C1 segment of cervical spinal cord (tissue), 14 donors: Measurements from ENCODE around the gene STX8.
A peak's percentile ranks its signal among the peaks of the same experiment; 100 is the strongest.
"Not testable (repeated sequence)": the region's sequence is repeated elsewhere in the genome, so short reads cannot be mapped to it uniquely, and the experiment has no call there.

Experiments
- DNase-seq, 14 donors: peaks; one replicate each; lab custom pipeline; 2025; lab: John Stamatoyannopoulos, UW

STX8 gene

DNA sequence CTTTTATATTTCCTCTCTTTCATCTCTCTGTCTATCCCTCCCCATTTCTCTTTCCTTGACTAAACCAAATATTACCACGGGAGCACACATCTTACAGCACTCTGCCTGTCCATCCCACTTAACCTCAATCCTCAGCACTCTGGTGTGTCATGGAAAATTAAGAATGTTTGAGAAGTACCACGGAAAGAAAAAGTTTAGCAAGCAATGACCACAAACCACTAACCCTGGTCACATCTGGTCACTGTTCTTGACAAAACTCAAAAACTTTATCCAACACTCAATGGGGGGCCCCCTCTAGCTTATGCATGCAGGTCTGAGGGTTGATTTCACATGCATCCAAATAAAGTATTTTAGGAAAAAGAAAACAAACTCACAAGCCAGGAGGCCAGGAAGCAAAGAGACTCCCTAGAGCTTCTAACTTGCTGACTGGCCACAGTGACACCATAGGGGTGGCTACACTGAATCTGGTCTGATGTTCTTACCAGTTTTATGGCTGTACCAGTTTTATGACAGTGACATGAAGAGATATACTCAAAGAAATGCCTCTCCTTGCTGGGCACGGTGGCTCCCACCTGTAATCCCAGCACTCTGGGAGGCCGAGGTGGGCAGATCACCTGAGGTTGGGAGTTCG lies 229.2 kb downstream of the STX8 start:
- DNase-seq = no peak

- peak in 1 of 14 donors; percentile 0 for DNase-seq
Observed at GRCh38 chr17:9343516-9343915, 232.1 kb downstream of the STX8 start.

DNA sequence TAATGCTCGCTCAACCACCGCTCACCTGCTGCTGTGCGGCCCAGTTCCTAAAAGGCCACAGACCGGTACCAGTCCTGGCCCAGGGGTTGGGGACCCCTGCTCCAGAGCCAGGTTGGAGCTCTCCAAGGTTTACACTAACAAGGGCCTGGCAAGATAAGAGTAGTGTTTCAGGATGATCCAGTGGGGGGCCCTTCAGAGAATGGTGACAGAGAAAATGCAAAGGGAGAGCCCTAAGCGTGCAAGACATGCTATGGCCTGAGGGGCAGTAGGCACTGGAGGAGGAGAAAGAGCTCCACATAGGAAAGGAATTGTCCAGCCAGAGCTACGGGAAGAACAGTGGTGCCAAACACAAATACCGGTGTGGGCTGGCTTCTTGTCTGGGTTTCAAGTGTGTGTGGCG lies 233.4 kb downstream of the STX8 start:
- no peak for DNase-seq

- no peak for DNase-seq
Observed at GRCh38 chr17:9339958-9340357, 235.7 kb downstream of the STX8 start.

DNA sequence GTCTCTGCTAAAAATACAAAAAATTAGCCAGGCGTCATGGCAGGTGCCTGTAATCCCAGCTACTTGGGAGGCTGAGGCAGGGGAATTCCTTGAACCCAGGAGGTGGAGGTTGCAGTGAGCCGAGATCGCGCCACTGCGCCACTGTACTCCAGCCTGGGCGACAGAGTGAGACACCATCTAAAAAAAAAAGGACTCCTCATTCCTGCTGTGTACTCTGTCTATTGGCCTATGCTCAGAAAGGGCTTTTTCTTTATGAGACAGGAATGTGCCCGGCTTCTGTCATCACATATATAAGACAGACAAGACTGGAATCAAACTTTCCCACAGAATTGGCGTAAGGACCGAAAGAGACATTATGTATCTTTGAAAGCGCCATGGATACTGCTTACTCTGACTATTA lies 236.1 kb downstream of the STX8 start:
- DNase-seq = not testable (repeated sequence)

DNA sequence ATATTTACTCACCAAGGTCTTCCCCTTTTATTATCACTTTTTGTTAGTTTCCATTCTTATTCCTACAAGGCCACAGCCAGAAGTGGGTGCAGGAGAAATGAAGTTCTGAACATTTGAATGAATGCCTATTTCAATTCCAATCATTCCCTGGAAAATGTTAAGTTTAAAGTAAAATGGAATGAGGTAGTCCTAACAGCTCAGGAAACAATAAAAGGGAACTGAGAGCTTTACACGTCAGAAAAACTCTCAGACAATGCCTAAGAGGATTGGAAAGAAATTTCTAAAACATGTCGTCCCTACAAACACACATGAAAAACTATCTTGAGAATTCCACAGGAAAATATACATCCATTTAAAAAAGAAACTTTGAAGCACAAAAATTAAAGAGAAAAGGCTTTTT lies 238.8 kb downstream of the STX8 start:
- DNase-seq = no peak

DNA sequence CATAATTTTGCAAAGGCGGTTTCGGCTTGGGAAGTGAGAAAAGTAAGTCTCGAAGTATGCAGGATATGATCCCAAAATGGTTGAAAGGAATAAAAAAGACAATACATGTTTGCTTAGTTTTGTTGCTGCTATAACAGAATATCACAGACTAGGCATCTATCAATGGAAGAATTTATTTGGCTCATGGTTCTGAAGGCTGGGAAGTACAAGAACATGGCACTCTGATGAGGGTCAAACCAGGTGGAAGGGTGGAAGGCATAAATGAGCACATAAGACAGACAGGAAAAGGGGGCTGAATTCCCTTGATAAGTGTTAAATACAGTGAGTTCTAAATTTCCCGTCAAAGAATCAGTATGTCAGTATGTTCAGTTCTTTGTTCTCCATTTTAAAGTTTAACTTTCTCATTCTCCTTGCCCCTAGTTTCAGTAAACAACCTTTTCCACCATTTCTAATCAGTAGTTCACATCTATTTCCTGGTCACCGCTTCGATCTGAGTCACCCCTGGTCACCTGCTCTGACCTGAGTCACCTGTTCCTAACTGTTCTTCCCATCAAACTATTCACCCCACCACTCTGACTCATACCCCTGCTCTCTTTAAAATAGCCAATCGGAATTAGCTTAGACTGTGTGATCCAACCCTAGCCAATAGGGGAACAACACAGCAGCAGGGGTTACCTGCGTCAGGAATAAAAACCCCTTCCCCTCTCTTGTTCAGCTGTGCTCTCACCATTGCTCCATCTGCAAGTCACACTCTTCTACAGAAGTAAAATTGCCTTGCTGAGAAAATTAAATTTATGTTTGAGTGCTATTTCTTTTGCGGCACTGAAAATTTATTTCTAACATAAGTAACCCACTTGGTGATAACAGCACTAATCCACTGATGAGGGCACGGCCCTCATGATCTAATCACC lies 240.8 kb downstream of the STX8 start:
- DNase-seq = no peak

- peak in 1 of 14 donors; percentile 45 for DNase-seq
Observed at GRCh38 chr17:9332132-9332494, 243.5 kb downstream of the STX8 start.

DNA sequence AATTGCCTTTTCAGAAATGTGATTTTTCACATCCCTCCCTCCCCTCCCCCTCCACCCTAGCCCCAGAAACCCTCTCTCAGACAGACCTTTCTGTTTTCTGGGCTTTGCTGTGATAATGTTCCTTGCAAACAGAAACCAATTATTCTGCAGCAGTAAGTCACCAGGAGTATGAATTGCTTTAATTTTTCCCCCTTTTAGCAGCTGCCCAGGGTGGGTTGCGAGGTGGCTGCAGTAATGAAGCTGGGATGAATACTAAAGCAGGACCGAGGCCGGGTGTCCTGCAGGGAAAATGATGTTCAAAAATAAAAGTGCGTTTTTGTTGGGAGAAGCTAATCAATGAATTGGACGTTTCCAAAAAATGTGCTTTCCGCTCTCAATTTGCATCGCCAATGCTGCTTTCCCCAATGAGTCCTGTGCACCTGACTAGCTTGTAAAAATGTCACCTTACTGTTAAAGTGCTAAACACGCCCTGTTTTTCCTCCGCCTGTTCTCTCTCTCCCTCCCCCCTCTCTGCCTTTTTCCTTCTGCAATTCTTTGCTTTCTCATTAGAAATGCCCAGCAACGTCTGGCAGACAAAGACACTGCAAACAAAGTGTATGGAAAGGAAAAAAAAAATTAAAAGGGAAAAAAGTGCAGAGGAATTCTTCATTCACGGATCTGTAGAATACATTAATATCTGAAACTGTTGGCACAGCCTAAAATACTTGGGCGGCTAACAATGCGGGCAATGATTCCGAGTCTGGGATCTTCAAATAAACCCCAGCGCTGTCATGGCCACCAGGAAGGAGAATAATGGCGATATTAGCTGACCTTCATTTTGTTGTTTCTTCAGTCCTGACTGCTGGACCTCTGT lies 244.1 kb downstream of the STX8 start:
- peak in 4 of 14 donors; percentile 10 to 49 (median 46) for DNase-seq

DNA sequence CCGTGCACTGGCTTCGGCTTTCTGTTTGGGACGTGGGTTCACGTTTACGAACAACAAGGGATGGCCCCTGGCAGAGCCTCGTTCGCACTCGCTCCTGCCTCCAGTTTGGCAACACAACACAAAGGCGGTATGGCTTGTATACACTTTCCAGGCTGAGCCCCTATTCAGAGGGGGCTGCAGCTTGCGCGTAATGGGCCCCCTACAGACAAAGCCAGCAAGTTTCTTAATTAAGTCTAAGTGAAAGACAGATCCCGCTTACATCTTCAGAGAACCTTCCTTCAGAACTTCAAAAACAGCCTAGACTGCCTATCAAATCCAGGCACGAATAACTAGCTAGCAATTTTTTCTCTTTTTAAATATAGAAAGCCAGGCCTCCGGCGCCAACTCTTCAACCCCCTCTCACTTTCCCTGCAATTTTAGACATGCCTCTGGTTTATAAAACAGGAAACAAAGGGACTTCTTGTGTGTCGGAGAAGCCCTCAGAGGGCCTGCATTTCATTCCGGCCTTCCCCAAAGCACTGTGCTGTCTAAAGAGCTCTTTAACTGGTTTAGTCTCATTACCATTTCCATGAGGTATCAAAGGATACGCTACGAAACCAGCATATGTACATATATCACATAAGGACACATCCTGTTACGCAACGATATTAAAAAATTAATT lies 244.9 kb downstream of the STX8 start:
- peak in 1 of 14 donors; percentile 15 for DNase-seq

DNA sequence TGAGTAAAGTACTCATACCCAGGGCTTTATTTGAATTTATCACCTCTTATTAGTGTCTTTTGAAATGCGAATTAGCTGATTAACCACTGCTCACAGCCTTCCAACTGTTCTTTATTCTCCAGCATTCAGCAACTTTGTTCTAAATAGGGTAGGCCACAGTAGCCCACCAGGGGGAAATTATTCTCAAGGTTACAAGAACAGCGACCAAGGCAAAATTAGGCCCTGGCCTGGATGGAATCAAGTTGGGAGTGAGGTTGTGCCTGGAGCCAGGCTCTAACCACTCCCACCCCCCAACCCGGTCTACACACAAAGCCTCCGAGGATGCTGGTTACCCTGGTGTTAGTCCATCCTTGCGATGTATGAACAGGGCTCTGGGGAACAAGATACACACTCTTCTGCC lies 245.5 kb downstream of the STX8 start:
- DNase-seq = no peak

DNA sequence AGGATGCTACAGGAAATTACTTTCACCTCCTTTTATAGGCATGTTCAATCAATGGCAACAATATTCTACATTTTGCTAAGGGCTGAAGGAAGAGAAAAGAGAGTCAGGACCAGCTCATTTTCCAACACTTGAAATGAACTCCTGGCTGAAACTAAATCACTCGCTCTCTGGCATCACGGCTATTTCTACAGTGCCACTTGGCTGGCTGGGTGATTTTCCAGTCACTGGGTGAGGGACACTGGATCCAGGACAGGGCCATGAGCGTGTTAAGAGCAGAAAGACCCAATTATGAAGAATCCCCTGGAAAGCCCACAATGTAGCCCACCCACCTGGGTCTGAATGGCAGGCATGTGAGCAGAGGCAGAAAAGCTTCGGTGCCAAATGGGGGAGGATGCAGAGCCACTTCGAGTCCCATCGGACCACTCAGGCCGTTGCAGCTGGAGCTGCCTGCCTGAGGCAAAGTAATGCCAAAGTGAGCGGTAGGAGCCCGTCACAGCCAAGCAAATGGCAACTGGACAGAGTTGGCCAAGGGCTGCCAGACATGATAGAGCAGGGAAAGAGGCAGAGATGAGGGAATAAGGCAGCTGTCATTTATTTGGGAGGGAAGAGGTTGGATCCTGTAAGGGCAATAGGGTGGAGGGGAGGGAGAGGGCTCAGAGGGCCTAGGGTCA lies 246.2 kb downstream of the STX8 start:
- DNase-seq = peak in 3 of 14 donors; percentile 5 to 11 (median 7)

GRCh38 chr17:9324864-9325263 lies 250.8 kb downstream of the STX8 start:
- no peak for DNase-seq

GRCh38 chr17:9322326-9322725 lies 253.3 kb downstream of the STX8 start:
- DNase-seq = no peak

DNA sequence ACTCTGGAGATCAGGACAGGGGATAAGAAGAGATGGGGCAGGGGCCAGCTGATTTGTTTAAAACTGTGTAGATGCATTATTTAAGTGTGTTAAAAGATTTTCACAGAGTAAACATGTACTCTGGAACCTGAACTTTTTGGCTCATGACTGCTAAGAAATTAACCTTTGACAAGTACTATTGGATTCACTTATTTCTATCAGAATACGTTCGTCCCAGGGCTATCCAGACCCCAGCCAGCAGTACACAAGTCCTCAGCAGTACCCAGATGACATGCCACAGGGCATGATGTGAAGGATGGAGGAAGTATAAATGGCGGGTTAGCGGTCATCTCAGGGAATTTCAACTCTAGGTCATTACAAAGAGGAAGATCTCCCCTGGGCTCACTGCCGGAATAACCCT lies 253.7 kb downstream of the STX8 start:
- DNase-seq = no peak

GRCh38 chr17:9315360-9315759 lies 260.3 kb downstream of the STX8 start:
- no peak for DNase-seq

- peak in 1 of 14 donors; percentile 3 for DNase-seq
Observed at GRCh38 chr17:9313346-9313745, 262.3 kb downstream of the STX8 start.

GRCh38 chr17:9309216-9309615 lies 266.4 kb downstream of the STX8 start:
- DNase-seq = no peak

DNA sequence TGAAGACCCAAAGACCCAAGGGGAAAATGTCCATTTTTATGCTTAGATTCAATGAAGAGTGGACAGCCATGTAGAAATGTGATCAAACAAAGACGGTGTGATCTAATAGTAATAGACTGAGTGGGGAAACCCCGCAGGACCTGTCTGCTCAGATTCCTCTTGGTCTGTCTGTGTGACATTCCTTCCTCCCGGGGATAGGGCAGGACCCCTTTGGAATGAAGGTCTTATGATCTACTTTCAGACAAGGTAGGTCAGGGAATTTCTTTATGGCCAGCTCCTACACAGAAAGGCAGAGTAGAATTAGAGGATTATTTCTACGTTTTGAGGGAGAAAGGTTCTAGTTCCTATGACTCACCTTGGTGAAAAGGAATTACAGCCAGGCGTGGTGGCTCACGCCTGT lies 267.6 kb downstream of the STX8 start:
- DNase-seq = no peak

GRCh38 chr17:9307313-9307998 lies 268.2 kb downstream of the STX8 start:
- DNase-seq = no peak
